ENCODE results near the gene BTNL9. TPM values are rescaled to one million over a fixed set of nuclear protein-coding genes. Genes with fewer than 3 reads are reported as not detected.
"Not testable (repeated sequence)": the region's sequence is repeated elsewhere in the genome, so short reads cannot be mapped to it uniquely, and the experiment has no call there.

Gene BTNL9
- total RNA-seq, 1 donor from 2014 or later = under 0.01 TPM

DNA sequence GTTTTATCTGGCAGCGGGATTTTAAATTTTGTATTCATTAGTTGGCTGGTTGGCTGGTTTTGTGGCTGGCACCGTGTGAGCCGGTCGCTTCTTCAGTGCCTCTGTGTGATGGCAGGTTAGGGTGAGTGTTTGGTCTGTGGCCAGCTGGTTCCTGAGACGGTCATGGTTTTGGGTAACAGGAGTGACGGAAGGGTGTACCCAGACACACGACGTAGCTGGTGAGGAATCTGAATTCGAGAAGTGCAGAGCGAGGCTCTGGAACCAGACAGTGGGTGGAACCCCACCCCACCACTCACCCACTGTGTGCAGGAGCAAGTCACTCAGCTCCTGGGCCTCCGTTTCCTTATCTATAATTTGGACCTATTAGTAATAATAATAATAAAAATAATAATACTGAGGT, 2.7 kb downstream of the BTNL9 start:
- DNase-seq (ENCODE audit: low read depth in 2 of 2) = no peak

GRCh38 chr5:181043285-181044092, 3.4 kb downstream of the BTNL9 start:
- no peak for DNase-seq (ENCODE audit: low read depth in 2 of 2)

- DNase-seq (ENCODE audit: low read depth in 2 of 2) = no peak
Measured at GRCh38 chr5:181044093-181044599, 4.1 kb downstream of the BTNL9 start.

DNA sequence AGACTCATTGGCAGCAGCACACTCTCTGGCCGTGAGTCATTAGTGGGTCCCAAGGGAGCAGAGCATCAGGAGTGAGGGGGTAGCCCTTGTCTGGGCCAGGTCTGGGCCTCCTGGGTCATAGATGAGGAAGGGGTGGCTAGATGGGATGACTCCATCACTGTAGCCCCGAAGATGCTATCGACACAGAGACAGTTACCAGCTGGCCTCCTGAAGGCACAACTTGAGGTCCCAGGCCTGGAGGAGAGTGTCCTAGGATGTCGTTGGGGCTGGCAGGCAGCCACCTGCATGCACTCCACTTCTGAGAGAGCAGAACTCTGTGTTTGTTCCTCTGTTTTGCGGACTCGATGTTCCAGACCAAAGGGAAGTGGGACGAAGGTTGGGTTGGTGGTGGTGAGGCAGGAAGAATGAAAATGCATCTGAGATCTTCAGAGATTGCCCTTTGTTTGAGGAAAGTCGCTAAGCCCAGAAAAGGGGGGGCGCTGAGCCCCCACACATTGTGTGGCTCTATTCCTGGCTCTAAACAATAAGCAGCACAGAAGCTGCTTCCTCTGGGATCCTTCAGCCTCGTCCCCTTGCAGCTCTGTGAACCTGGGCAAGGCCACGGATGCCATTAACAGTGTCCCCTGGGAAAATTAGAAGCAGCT, 4.7 kb downstream of the BTNL9 start:
- DNase-seq (ENCODE audit: low read depth in 2 of 2) = no peak

DNA sequence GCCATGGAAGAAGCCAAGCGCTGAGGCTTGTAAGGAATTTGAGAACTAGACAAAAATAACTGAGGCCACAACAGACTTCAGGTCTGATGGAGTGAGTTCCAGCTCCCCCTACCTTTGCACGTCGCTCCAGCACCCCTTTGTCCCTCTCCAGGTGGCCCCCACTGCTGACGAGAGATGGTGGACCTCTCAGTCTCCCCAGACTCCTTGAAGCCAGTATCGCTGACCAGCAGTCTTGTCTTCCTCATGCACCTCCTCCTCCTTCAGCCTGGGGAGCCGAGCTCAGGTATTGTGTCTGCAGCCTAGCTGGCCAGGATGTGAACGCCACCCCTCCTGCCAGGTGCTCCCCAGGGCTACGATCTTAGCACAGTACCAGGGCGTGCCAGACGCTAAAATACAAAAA, 5.2 kb downstream of the BTNL9 start:
- DNase-seq (ENCODE audit: low read depth in 2 of 2) = no peak

DNA sequence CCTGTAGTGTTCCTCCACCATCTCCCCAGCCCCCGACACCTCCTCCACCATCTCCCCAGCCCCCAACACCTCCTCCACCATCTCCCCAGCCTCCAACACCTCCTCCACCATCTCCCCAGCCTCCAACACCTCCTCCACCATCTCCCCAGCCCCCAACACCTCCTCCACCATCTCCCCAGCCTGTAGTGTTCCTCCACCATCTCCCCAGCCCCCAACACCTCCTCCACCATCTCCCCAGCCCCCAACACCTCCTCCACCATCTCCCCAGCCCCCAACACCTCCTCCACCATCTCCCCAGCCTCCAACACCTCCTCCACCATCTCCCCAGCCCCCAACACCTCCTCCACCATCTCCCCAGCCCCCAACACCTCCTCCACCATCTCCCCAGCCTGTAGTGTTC, 5.8 kb downstream of the BTNL9 start:
- not testable (repeated sequence) for DNase-seq (ENCODE audit: low read depth in 2 of 2)

DNA sequence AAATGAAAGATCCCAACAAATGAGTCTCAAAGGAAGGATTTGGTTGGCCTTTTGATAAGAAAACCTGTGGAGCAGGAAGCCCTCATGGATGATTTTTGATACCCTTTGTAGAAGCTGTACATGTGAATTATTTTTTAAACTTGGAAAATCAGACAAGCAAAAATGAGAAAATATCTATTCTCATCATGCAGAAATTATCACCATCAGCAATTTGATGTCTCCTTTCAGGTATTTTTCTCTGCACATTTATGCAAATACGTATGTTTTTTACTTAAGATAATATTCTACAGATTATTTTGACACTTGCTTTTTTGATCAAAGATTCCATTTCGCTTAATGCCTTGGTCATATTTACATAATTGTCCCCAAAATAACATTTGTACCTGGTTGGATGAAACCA, 7.2 kb downstream of the BTNL9 start:
- no peak for DNase-seq (ENCODE audit: low read depth in 2 of 2)

GRCh38 chr5:181047921-181048320, 7.9 kb downstream of the BTNL9 start:
- no peak for DNase-seq (ENCODE audit: low read depth in 2 of 2)

DNA sequence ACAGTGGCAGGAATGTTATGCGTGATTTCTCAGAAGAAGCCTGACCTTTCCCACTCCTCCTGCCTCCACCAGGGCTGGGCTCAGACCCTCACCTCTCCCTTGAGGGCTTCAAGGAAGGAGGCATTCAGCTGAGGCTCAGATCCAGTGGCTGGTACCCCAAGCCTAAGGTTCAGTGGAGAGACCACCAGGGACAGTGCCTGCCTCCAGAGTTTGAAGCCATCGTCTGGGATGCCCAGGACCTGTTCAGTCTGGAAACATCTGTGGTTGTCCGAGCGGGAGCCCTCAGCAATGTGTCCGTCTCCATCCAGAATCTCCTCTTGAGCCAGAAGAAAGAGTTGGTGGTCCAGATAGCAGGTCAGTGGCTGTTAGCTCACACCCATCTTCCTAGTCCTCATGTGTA, 9.9 kb downstream of the BTNL9 start:
- no peak for DNase-seq (ENCODE audit: low read depth in 2 of 2)

DNA sequence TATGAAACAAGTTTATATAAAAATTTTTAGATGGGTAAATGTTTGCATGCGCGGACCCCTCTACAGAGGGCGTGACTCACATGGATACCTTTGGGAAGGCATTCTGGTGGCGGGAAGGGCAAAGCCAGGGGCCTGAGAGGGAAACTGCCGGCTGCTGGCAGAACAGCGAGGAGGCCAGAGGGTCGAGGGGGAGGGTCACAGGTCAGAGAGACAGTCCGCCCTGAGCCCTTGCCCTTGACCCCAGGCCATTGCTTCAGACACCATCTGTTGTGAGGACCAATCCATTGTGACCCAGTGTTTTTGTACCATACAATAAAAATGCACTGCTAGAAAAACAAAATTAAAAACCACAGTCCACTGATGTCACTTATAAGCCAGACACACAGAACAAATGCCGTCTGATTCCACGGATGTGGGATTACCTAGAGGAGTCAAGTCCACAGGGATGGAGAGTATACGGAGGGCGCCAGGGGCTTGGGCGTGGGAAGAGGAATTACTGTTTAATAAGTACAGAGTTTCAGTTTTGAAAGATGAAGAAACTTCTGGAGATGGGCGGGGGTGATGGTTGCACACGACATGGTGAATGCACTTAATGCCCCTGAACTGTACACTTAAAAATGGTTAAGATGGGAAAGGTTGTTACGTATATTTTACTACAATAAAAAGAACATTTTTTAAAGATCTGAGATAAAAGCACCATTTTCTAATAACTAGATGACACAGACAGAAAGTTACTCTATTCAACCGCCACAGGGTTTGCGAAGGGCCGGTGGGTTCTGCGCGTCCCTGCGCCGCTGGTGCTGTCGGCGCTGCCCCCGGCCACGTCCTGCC, 12.0 kb downstream of the BTNL9 start:
- no peak for DNase-seq (ENCODE audit: low read depth in 2 of 2)

GRCh38 chr5:181052672-181053487, 12.8 kb downstream of the BTNL9 start:
- peak in 1 of 2 donors; percentile 7 for DNase-seq (ENCODE audit: low read depth in 2 of 2)

DNA sequence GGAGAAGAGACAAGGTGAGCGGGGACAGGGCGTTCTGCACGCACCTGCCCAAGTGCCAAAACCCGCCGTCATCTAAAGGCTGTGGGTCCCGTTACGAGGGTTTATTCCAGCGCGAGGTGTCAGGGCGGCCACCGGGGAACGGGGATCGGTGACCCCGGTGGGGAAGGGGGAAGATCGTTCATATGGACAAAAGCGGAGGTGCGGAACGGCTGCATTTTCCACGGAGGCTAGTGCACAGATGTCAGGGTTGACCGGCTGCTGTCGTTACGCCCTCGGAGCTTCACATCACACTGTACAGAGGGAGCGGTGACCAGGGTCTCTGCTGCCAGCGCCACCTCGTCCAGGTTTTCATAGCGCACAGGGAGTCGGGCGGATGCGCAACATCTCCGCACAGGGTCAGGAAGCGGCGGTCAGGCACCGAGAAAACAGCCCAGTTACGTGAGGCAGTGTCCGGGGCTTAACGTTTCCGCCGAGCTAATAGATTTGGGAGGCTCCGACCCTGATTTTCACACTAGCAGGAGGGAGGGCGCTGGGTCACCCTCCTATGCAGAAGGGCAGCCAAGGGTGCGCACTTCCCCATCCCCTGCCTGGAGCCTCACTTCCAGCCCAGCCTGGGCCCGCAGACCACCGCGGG, 13.5 kb downstream of the BTNL9 start:
- no peak for DNase-seq (ENCODE audit: low read depth in 2 of 2)

DNA sequence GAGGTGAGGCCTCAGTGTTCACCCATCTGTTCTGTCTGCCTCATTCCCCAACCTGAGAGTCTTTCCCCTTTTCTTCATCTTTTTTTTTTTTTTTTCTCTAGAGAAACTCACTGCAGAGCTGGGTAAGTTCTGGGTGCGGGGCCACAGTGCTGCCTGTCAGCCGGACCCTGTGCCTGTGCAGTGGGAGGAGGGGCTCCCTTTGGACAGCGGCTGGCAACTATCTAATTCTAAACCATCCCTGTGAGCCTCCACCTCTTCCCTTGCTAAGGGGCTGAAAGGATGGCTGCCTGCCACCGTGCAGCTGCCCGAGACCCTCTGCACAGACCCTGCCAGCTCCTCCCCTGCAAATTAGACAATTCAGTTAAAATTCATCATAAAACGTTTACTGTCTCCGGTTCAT, 14.1 kb downstream of the BTNL9 start:
- no peak for DNase-seq (ENCODE audit: low read depth in 2 of 2)

DNA sequence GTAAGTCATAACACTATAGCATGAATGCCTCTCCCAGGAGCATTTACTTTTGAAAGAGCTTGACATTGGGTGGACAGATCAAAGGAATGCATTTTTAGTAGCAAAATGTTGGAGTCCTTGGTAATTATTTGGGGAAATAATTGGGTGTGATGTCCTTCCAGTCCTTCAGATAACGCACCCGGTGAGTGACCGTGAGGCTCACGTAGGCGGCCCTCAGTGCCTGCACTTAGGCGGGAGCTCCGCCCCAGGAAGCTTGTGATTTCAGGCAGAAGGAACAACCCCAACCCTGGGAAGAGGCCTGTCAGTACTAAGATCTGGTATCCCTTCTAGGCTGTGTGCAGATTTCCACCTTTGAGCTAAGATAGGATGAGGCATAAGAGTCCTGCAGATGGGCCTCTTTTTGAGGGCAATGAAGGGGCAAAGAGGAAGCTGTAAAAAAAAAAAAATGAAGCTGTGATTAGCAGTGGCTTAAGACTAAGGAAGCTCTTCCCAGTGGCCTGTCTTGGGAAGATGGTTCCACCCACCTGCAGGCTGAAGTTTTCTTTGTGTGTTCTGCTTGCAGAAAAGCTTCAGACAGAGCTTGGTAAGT, 14.9 kb downstream of the BTNL9 start:
- DNase-seq (ENCODE audit: low read depth in 2 of 2) = no peak

DNA sequence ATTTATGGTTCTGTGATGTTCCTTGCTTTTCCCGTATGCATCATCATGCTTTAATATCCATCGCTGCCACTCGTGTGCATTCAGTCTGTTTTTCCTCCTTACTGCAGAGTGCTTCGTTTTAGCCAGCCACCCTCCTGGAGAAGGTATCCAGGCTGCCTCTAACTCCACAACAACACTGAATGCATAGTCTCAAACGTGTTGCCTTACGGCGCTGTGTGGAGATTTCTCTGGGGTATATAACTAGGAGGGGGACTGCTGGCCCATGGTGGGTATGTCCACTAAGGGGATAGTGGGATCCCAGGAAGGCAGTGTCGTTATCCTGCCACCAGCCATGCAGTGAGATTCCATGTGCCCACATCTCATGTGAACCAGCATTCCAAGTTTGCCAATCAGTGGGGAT, 16.4 kb downstream of the BTNL9 start:
- no peak for DNase-seq (ENCODE audit: low read depth in 2 of 2)

DNA sequence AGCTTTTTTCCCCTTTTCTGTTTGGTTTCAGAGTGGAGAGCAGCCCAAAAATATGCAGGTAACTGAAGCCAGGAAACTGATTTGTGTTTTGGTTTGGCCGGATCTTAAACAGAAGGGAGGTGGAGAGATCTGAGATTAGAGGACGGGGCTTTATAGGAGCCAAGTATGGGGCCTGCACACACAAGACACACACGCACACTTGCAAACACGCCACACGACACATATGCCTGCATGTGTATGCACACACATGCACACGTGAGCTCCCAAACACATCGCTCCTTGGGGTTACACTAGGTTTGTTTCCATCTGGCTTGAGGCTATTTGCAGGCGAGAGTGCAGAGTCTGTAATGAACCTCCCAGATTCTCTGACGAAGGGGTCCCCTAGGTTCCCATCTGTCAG, 18.3 kb downstream of the BTNL9 start:
- DNase-seq (ENCODE audit: low read depth in 2 of 2) = no peak

DNA sequence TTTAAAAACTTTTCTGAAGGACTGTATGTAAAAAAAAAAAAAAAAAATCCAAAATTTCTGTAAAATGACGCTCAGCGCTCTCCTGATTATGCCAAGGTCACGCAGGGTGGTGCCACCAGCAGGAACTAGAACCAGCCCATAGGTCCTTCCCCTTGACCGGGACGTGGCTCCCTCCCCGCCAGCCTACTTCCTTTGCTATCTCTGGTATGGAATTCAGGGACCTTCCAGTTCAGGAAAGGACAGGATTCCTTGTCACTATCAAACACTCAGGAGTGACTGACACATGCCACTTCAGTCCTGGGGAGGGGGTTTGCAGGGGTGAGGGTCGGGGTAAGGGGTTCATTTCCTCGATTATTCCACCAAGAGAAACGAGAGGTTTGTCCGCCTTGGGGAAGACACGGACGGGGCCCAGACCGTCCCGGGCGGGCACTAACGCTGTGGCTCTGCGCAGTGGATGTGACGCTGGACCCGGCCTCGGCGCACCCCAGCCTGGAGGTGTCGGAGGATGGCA, 18.8 kb downstream of the BTNL9 start:
- DNase-seq (ENCODE audit: low read depth in 2 of 2) = no peak

- no peak for DNase-seq (ENCODE audit: low read depth in 2 of 2)
Measured at GRCh38 chr5:181059297-181060230, 19.5 kb downstream of the BTNL9 start.

DNA sequence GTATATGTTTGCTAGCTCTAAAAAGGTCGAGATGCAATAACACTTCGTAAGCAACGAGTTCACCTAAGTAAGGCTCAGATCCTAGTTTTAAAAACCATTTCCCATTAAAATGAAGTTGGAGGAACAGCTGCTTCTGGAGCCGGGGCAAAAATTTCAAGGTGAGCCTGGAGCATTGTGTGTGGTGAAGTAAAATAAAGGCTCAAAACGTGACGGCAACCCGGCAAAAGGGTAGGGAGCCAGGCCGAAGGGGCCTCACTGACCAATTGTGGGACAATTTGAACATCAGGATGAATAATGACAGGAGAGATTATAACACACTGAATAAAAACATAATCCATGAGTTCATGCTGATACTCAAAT, 20.1 kb downstream of the BTNL9 start:
- no peak for DNase-seq (ENCODE audit: low read depth in 2 of 2)
